Stimulated activated naive B cell treated with anti-CD40 and anti-IgM and Interleukin-4, amounts not matched to agents 10 μg/mL and 1 μg/mL and 100 μg/mL, for 72 hours (primary cell): Measurements from ENCODE around the gene TSGA10.
"Not testable (repeated sequence)": the region's sequence is repeated elsewhere in the genome, so short reads cannot be mapped to it uniquely, and the experiment has no call there.

Experiments
- ATAC-seq, 2 donors: fragments of 150-1000 bp; cut with Tn5 transposase; replicated peaks; 2 replicates each; pipeline ENCODE4 v1.10.0; 2021; ENCODE audit warnings: moderate library complexity in 1 of 2
- DNase-seq: peaks from one replicate; pipeline ENCODE4 v3.0.0; 2021
- H3K27ac Mint-ChIP-seq: one replicate; pipeline ENCODE4 v1.8.0; 2022; ENCODE audit warnings: mild to moderate bottlenecking, mixed read lengths
- H3K27me3 Mint-ChIP-seq, 2 donors: one replicate each; pipeline ENCODE4 v1.8.0; 2022; ENCODE audit warnings: mixed read lengths in 2 of 2
- H3K36me3 Mint-ChIP-seq, 2 donors: one replicate each; pipeline ENCODE4 v1.8.0; 2022; ENCODE audit warnings: mixed read lengths in 2 of 2, mild to moderate bottlenecking in 1 of 2
- H3K4me1 Mint-ChIP-seq, 2 donors: one replicate each; pipeline ENCODE4 v1.8.0; 2022; ENCODE audit warnings: mixed read lengths in 2 of 2, mild to moderate bottlenecking in 1 of 2
- H3K4me3 Mint-ChIP-seq, 2 donors: one replicate each; pipeline ENCODE4 v1.8.0; 2022; ENCODE audit warnings: mild to moderate bottlenecking in 2 of 2, mixed read lengths in 2 of 2, moderate library complexity in 1 of 2
- H3K9me3 Mint-ChIP-seq, 2 donors: one replicate each; pipeline ENCODE4 v1.8.0; 2022; ENCODE audit warnings: mixed read lengths in 2 of 2, mild to moderate bottlenecking in 1 of 2

Gene TSGA10

GRCh38 chr2:98988695-98989094 is 166.0 kb downstream of the TSGA10 start:
- not testable (repeated sequence) for H3K4me1 Mint-ChIP-seq, H3K4me3 Mint-ChIP-seq, H3K9me3 Mint-ChIP-seq, H3K27ac Mint-ChIP-seq, DNase-seq, H3K27me3 Mint-ChIP-seq, ATAC-seq, H3K36me3 Mint-ChIP-seq

GRCh38 chr2:98985905-98986666 is 168.7 kb downstream of the TSGA10 start:
- H3K9me3 Mint-ChIP-seq, result peaks cover 0 to 5% of the 10 kb centered on the region in 2 donors
- peaks cover 4% of the 10 kb centered on the region in 2 donors for H3K36me3 Mint-ChIP-seq
- H3K27ac Mint-ChIP-seq, result no peak overlapping the region
- no peak overlapping the region for H3K4me3 Mint-ChIP-seq
- H3K4me1 Mint-ChIP-seq, result no peaks in the 10 kb centered on the region
- DNase-seq (no peak), ATAC-seq (peak in 1 of 2 donors; percentile 58)
- no peaks in the 10 kb centered on the region for H3K27me3 Mint-ChIP-seq

- peaks cover 19 to 28% of the 10 kb centered on the region in 2 donors for H3K36me3 Mint-ChIP-seq
- H3K27ac Mint-ChIP-seq, result no peak overlapping the region
- DNase-seq (no peak), ATAC-seq (no peak)
- no peaks in the 10 kb centered on the region for H3K4me1 Mint-ChIP-seq
- no peak overlapping the region for H3K4me3 Mint-ChIP-seq
- peaks cover 29 to 39% of the 10 kb centered on the region in 2 donors for H3K9me3 Mint-ChIP-seq
- H3K27me3 Mint-ChIP-seq, result peaks cover 18 to 26% of the 10 kb centered on the region in 2 donors
Observed at GRCh38 chr2:98975611-98976010, 179.1 kb downstream of the TSGA10 start.

- no peak overlapping the region for H3K27ac Mint-ChIP-seq
- no peaks in the 10 kb centered on the region for H3K4me1 Mint-ChIP-seq
- H3K27me3 Mint-ChIP-seq, result peaks cover 19% of the 10 kb centered on the region in 2 donors
- H3K9me3 Mint-ChIP-seq, result peaks cover 32 to 48% of the 10 kb centered on the region in 2 donors
- no peak for DNase-seq
- H3K36me3 Mint-ChIP-seq, result peaks cover 11 to 21% of the 10 kb centered on the region in 2 donors
- H3K4me3 Mint-ChIP-seq, result no peak overlapping the region
- no peak for ATAC-seq
Observed at GRCh38 chr2:98972582-98973167, 182.1 kb downstream of the TSGA10 start.

GRCh38 chr2:98959810-98960507 is 194.8 kb downstream of the TSGA10 start:
- H3K4me3 Mint-ChIP-seq, result no peak overlapping the region
- no peaks in the 10 kb centered on the region for H3K4me1 Mint-ChIP-seq
- ATAC-seq (no peak), DNase-seq (no peak)
- H3K27me3 Mint-ChIP-seq, result peaks cover 16 to 22% of the 10 kb centered on the region in 2 donors
- H3K9me3 Mint-ChIP-seq, result peaks cover 14 to 28% of the 10 kb centered on the region in 2 donors
- peaks cover 0 to 4% of the 10 kb centered on the region in 2 donors for H3K36me3 Mint-ChIP-seq
- no peak overlapping the region for H3K27ac Mint-ChIP-seq

- H3K27ac Mint-ChIP-seq, result no peak overlapping the region
- H3K4me3 Mint-ChIP-seq, result no peak overlapping the region
- no peaks in the 10 kb centered on the region for H3K36me3 Mint-ChIP-seq
- no peaks in the 10 kb centered on the region for H3K9me3 Mint-ChIP-seq
- H3K27me3 Mint-ChIP-seq, result peaks cover 6 to 42% of the 10 kb centered on the region in 2 donors
- H3K4me1 Mint-ChIP-seq, result no peaks in the 10 kb centered on the region
- no peak for ATAC-seq
- no peak for DNase-seq
Observed at GRCh38 chr2:98952966-98953365, 201.8 kb downstream of the TSGA10 start.

GRCh38 chr2:98948956-98949739 is 205.6 kb downstream of the TSGA10 start:
- Mint-ChIP-seq H3K27ac (peak overlapping the region; percentile 10), H3K4me1 (no peaks in the 10 kb centered on the region), H3K9me3 (no peaks in the 10 kb centered on the region), H3K4me3 (no peak overlapping the region), H3K27me3 (peaks cover 12 to 39% of the 10 kb centered on the region in 2 donors), H3K36me3 (no peaks in the 10 kb centered on the region)
- ATAC-seq (peak in 1 of 2 donors; percentile 43), DNase-seq (no peak)

GRCh38 chr2:98947554-98947953 is 207.2 kb downstream of the TSGA10 start:
- Mint-ChIP-seq H3K36me3 (no peaks in the 10 kb centered on the region), H3K27ac (no peak overlapping the region), H3K4me1 (no peaks in the 10 kb centered on the region), H3K4me3 (no peak overlapping the region), H3K9me3 (no peaks in the 10 kb centered on the region), H3K27me3 (peaks cover 21 to 49% of the 10 kb centered on the region in 2 donors)
- DNase-seq (no peak), ATAC-seq (no peak)
